OCI-LY1 (cell line): ENCODE results near the gene ABCC6.

Experiments
- H2AFZ ChIP-seq: fragments of 200-600 bp; sonication (generic), shearing (Covaris generic); 2 replicates; pipeline ENCODE4 v1.6.0; 2014; ENCODE audit warnings: antibody characterized with exemption, mild to moderate bottlenecking, low read length
- H3F3A ChIP-seq: fragments of 200-600 bp; sonication (generic), shearing (Covaris generic); 2 replicates; pipeline ENCODE4 v1.6.0; 2014; ENCODE audit warnings: mild to moderate bottlenecking, antibody characterized with exemption, low read length, moderate library complexity; ENCODE audit not compliant: insufficient read depth
- H3K27ac ChIP-seq: fragments of 200-600 bp; sonication (generic); 2 replicates; pipeline ENCODE4 v1.5.1; 2014; ENCODE audit warnings: low read length, mixed run types, mild to moderate bottlenecking, low read depth; ENCODE audit not compliant: poor library complexity, severe bottlenecking
- H3K27me3 ChIP-seq: fragments of 200-600 bp; sonication (generic); 2 replicates; pipeline ENCODE4 v1.6.0; 2014; ENCODE audit warnings: antibody characterized with exemption, mild to moderate bottlenecking, low read length, moderate library complexity; ENCODE audit not compliant: insufficient read depth
- H3K36me3 ChIP-seq: fragments of 200-600 bp; sonication (generic); 2 replicates; pipeline ENCODE4 v1.6.1; 2014; ENCODE audit warnings: mild to moderate bottlenecking, antibody characterized with exemption, low read length, moderate library complexity, mixed read lengths; ENCODE audit not compliant: insufficient read depth
- H3K4me1 ChIP-seq: fragments of 200-600 bp; sonication (generic); 2 replicates; pipeline ENCODE4 v1.5.1; 2014; ENCODE audit warnings: mild to moderate bottlenecking, low read length, moderate library complexity; ENCODE audit not compliant: insufficient read depth, severe bottlenecking
- H3K4me2 ChIP-seq: fragments of 200-600 bp; sonication (generic), shearing (Covaris generic); 2 replicates; pipeline ENCODE4 v1.6.1; 2014; ENCODE audit warnings: low read length
- H3K4me3 ChIP-seq: fragments of 200-600 bp; sonication (generic); 2 replicates; pipeline ENCODE4 v1.5.1; 2014; ENCODE audit warnings: low read length, low read depth, mild to moderate bottlenecking, mixed read lengths; ENCODE audit not compliant: poor library complexity, severe bottlenecking
- H3K79me2 ChIP-seq: fragments of 200-600 bp; shearing (Covaris generic); 2 replicates; pipeline ENCODE4 v1.6.1; 2016; ENCODE audit warnings: mixed run types, low read length, mixed read lengths; ENCODE audit not compliant: insufficient read depth
- H3K9ac ChIP-seq: fragments of 200-600 bp; sonication (generic), shearing (Covaris generic); 2 replicates; pipeline ENCODE4 v1.6.1; 2014; ENCODE audit warnings: mild to moderate bottlenecking, low read length, mixed read lengths
- H3K9me2 ChIP-seq: fragments of 200-600 bp; sonication (generic), shearing (Covaris generic); 2 replicates; pipeline ENCODE4 v1.6.1; 2014; ENCODE audit warnings: low read depth, mild to moderate bottlenecking, low read length, mixed read lengths
- H3K9me3 ChIP-seq: fragments of 200-600 bp; shearing (Covaris generic); 2 replicates; pipeline ENCODE4 v1.6.1; 2014; ENCODE audit warnings: low read length, mixed read lengths
- H4K20me1 ChIP-seq: fragments of 200-600 bp; sonication (generic), shearing (Covaris generic); 2 replicates; pipeline ENCODE4 v1.6.0; 2016; ENCODE audit warnings: mild to moderate bottlenecking, low read length; ENCODE audit not compliant: insufficient read depth
- CTCF ChIP-seq: fragments of 200-600 bp; sonication (generic), shearing (Covaris generic); IDR thresholded peaks from 2 replicates; pipeline ENCODE4 v1.5.1; 2017; ENCODE audit warnings: mild to moderate bottlenecking, antibody characterized with exemption, low read length, moderate library complexity, mixed read lengths
- EZH2 ChIP-seq: fragments of 200-600 bp; sonication (generic), shearing (Covaris generic); IDR thresholded peaks from 2 replicates; pipeline ENCODE4 v1.8.0; 2017; ENCODE audit warnings: borderline replicate concordance, mixed run types, mild to moderate bottlenecking, antibody characterized with exemption, low read length, moderate library complexity, mixed read lengths

ABCC6 gene

GRCh38 chr16:16109453-16110110, 113.7 kb downstream of the ABCC6 start:
- no peaks in the 10 kb centered on the region for H3K9me3 ChIP-seq
- no peaks in the 10 kb centered on the region for H3K9me2 ChIP-seq
- H3K9ac ChIP-seq: no peak overlapping the region
- H4K20me1 ChIP-seq: no peaks in the 10 kb centered on the region
- H3K79me2 ChIP-seq: no peaks in the 10 kb centered on the region
- peaks cover 7% of the 10 kb centered on the region; the same call in 1 of the 2 replicates for H3F3A ChIP-seq
- no peak overlapping the region for H3K4me3 ChIP-seq
- H2AFZ ChIP-seq: no peak overlapping the region
- no peak overlapping the region for H3K27ac ChIP-seq
- no peak for TF ChIP-seq EZH2
- no peak for TF ChIP-seq CTCF
- peaks cover 79% of the 10 kb centered on the region for H3K36me3 ChIP-seq
- peaks cover 24% of the 10 kb centered on the region for H3K4me1 ChIP-seq
- H3K27me3 ChIP-seq: no peaks in the 10 kb centered on the region
- no peak overlapping the region for H3K4me2 ChIP-seq

- H3K4me1 ChIP-seq: peaks cover 32% of the 10 kb centered on the region
- H3K4me3 ChIP-seq: no peak overlapping the region
- no peaks in the 10 kb centered on the region for H3K9me3 ChIP-seq
- no peak overlapping the region for H3K27ac ChIP-seq
- H4K20me1 ChIP-seq: no peaks in the 10 kb centered on the region
- no peaks in the 10 kb centered on the region for H3K79me2 ChIP-seq
- H3K4me2 ChIP-seq: no peak overlapping the region
- no peaks in the 10 kb centered on the region for H3K9me2 ChIP-seq
- H3K36me3 ChIP-seq: peaks cover 77% of the 10 kb centered on the region
- no peak overlapping the region for H2AFZ ChIP-seq
- H3F3A ChIP-seq: peaks cover 7% of the 10 kb centered on the region; the same call in 1 of the 2 replicates
- H3K27me3 ChIP-seq: no peaks in the 10 kb centered on the region
- H3K9ac ChIP-seq: no peak overlapping the region
- TF ChIP-seq EZH2 (no peak), CTCF (no peak)
Measured at GRCh38 chr16:16108759-16109158, 114.5 kb downstream of the ABCC6 start.

- Histone ChIP-seq H3K4me1 (peaks cover 32% of the 10 kb centered on the region), H3K9me2 (no peaks in the 10 kb centered on the region), H3K27me3 (no peaks in the 10 kb centered on the region), H3F3A (peaks cover 7% of the 10 kb centered on the region; the same call in 1 of the 2 replicates), H3K9ac (no peak overlapping the region), H3K27ac (no peak overlapping the region), H4K20me1 (no peaks in the 10 kb centered on the region), H3K79me2 (no peaks in the 10 kb centered on the region), H3K9me3 (no peaks in the 10 kb centered on the region), H3K4me2 (no peak overlapping the region), H2AFZ (no peak overlapping the region), H3K4me3 (no peak overlapping the region), H3K36me3 (peaks cover 77% of the 10 kb centered on the region)
- TF ChIP-seq CTCF: no peak
- no peak for TF ChIP-seq EZH2
Measured at GRCh38 chr16:16107839-16108238, 115.5 kb downstream of the ABCC6 start.
